Stromal cell of bone marrow (primary cell): ENCODE results near the gene SALL3.

Experiments used
- DNase-seq: peaks from one replicate; pipeline ENCODE4 v3.0.0-alpha.2; 2012; ENCODE audit warnings: low read depth

SALL3 gene

DNA sequence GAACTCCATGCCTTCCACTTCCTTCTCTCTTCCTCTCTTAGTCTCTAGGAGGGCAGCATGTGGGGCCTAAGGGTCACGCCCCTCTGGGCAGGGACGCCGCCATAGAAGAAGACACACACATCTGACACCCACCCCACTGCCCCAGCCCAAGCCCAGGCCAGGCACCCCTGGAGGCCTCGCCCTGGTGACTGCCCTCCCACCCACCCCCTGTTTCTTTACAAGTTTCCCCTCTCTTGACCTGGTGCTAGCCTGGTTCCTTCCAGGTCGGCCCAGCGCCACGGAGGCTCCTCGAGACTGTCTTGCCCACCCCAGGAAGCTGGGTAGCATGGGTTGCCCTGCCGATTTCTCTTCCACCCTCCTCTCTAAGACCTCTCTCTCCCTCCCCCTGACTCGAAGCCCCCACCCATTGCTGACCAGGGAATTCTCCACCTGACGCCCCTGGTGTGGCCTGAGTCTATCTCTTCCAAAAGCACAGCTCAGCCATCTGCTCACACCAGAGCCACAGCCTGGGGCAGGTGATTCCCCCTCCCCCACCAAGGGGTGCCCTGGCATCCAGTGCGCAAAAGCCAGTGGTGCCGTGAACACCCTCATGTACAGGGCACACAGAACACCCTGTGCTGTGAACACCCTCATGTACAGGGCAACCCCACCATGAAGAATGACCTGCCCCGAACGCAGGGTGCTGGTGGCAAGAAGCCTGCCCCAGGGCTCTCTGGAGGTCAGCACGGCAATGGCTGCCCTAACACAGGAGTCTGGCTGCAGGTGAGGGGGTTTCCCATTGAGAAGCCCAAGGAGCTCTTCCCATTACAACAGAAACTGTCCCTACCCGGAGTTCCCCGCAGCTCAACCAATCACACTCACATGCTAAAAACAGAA, 13.5 kb upstream of the SALL3 start:
- no peak for DNase-seq

DNA sequence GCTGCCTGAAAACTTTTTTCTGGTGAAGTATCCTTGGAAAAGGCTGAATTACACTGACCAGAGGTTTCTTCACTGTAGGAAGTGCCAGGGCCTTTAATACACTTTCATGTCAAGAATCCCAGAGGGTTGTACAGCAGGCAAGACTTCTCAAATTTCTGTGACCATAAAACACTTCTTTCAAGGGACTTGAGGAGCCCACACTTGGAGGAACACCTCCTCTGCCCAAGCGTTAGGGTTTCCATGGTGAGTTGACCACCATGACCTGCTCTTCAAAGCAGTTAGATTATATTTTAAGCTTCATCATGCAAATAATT, 12.9 kb upstream of the SALL3 start:
- no peak for DNase-seq

DNA sequence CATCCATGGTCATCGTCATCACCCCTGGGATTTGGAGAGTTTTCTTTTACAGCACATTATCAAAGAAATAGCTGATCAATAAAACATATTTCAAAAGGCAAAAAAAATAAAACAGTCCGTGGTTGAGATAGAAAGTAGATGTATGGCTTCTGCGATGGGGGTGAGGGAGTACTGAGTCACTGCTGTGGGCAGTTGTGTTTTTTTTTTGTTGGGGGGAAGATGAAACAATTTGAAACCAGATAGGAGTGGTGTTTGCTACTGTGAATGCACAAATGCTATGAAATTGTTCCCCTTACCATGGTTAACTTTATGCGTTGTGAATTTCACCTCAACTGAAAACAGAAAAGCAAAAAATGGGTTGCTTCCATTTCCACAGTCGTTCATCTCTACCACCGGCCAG, 11.9 kb upstream of the SALL3 start:
- DNase-seq, result no peak

DNA sequence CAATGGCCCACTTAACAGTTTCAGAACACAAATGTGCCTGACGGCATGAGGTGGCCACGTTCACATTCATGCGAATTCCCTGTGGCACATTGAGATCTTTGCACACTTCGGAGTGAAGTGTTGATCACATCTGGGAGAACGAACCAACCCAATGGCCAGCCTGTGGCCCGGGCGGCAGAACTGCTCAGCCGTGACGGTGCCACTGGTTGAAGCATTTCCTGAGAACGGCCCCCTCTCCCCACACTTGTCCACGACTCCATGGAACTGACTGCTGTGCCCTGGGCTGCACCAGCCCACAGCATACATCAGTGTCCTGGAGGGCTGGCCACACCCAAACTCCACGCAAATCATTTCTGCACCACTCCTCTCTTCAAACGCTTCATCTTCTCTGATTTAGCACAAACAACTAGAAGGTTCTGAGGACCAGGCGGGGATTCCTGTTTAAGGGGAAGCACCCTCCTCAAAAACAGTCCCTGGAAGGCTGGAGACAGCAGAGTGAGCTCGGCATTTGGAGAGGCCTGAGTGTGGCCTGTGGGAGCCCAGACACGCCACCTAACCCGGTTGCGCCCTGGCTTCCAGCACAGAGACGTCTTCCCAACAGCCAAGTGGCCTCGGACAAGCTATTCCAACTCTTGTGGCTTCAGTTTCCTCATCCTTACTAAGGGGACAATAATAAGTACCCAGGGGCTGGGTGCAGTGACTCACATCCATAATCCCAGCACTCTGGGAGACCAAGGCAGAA, 9.9 kb upstream of the SALL3 start:
- DNase-seq, result no peak

DNA sequence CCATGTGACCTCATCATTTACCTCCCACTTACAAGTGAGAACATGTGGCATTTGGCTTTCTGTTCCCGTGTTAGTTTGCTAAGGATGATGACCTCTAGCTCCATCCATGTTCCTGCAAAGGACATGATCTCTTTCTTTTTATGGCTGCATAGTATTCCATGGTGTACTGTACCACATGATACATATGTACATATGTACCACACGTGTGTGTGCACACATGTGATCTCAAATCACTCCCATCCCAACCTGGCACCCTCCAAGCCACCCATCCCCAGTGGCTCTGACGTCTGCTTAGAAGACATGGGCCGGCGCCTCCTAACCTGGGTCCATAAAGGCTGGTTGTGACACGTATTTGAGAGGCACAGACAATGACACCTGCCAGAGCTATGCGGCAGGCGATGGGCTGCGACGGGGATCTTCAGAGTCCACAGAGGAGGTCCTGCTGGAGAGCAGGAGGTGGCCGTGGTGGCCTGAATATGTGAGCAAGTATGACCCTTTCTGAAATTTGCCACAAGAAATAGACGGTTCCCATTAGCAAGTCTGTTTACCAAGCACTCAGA, 8.8 kb upstream of the SALL3 start:
- no peak for DNase-seq

DNA sequence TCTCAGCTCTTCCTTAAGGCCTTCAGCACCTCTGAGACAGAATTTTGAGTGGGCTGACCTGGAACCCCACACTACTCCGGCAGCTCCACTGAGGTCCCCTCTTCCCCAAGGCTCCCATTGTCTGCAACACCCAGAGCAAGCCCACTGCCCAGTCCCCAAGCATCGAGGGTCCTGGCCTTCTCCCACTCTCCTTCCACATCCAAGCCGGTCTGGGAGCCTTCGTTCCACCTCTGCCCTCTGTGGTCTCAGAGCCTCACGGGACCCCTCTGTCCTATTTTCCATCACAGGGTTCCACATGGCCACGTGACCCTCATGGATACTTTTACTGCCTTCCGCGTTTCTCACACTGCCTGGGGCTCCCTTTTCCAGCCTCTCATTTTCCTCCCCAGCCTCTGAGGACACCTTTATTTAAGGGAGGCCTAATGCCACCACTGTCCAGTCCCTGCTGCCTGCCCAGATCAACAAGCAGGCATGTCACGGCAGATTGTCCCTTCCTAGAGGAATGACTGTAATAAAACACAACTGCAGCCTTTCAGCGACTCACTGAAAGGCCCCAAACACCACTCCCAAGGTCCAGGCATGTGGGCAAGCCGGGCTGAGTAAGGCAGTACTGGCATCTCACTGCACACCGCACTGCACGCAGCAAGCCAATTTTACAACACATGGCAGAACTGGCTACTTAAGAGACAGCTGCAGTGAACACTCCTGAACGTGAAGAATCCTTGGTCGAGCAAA, 7.9 kb upstream of the SALL3 start:
- DNase-seq, result no peak

DNA sequence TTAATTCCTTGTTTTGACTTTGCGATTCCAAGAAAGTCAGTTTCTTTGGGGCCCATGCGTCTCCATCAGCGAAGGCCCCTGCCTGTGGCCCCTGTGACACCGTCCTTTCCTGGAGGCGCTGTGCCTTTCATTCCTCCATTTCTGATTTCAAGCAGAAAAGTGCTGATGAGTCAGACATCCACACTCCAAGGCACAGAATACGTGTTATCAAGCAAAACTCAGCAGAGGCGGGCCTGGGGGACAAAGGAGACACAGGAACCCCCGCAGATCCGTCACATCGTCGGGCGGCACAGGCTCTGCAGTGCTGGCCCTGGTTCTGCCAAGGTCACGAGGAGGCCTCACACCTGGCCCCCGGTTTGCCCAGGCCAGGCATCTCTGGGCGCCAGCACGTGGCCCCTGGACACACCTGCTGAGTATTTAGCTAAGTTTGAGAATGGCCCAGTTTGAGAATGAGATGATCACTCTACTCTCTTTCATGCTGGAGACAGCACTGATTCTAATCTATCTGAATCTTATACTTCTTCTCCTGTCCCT, 7.2 kb upstream of the SALL3 start:
- DNase-seq, result no peak

DNA sequence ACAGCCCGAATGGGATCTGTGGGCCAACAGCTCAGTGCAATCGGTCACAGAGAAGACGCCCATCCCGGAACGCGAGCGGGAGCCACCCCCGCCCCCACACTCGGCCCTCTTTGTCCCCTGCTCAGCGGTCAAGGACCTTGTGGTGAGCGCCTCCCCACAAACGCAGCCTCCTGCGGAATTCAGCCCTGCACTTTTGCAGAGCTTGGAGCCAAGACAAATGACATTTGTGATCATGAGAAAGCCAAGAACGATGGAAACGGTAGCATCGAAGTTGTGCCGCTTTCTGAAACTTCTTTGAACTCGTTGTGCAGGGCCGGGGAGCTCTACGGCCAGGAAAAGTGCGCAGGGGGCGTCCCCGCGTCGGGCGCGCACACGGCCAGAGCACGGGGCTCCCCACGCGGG, 6.7 kb upstream of the SALL3 start:
- DNase-seq, result no peak

DNA sequence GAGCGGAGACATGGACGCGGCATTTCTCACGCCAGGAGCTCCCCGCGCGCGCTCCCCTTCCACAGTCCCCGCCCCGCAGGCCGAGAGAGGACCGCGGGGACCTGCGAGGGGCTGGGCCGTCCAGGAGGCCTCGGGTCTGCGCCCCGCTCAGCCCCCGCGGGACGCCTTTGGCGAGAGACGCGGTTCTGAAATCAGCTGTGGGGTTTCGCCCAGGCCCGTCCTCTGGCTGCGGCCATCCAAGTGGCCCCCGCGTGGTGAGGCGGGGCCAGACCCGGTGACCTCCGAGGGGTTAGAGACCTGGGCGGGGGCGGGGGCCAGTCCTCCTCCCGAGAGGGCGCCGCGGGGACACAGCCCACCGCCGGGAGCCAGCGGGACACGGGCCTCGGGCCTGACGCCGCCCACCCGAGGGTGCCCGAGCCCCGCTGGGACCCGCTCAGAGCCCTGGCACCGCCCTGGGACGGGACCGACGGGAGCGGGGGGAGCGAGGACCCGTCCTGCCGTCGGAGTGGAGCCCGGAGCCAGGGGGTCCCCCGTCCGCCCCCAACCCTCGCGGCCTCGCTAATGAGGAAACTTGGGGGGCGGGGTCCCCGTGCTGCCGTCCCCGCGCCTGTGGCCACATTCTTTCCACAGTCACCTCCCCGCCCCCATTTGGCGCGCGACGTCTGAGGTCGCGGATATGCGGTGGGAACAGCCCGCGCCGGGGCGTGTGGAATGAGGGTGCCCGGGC, 6.1 kb upstream of the SALL3 start:
- no peak for DNase-seq

DNA sequence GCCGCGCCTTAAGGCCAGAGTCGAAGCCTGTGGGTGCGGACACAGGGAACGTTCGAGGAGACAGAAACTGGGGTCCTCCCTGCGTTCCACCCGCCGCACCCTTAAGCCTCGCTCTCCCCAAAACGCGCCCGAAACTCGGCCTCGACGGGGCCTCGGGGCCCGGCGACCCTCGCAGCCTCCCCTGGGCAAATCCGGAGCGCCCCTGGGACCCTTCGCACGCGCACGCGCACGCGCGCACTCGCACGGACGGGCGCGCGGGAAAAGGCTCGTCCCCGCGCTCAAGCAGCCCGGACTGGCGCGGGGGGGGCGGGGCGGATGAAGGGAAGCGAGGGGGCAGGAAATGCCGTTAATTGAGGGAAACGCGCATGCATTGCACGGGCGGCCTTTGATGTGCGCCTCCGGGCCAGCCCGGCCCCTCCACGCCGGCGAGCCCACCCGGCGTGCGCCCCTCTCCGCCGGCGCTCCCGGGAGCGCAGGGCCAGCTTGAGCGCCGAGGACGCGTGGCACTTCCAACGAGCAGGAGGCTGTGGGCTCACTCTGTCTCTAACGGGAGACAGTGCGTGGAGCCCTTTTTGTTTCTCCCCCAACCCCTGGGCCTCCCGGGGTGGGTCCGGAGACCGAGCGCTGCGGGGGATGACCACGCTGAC, 5.4 kb upstream of the SALL3 start:
- no peak for DNase-seq

DNA sequence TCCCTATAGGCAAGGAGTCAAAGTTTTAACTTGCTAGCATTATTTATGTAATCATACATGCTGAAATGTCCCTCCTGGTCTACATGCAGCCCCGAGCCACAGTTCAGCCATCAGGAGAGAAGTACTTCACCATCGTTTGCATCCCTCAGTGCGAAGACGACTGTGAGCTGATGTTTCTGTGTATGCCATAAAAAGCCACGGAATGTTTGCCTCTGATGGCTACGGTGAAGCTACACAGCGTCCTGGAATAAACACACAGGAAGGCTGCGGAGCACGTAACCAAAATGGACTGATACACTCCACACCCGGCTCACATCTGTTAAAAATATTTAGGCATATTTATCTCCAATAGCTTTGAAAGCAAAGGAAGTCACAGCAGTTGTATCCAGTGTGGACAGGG, 4.3 kb upstream of the SALL3 start:
- DNase-seq, result no peak

DNA sequence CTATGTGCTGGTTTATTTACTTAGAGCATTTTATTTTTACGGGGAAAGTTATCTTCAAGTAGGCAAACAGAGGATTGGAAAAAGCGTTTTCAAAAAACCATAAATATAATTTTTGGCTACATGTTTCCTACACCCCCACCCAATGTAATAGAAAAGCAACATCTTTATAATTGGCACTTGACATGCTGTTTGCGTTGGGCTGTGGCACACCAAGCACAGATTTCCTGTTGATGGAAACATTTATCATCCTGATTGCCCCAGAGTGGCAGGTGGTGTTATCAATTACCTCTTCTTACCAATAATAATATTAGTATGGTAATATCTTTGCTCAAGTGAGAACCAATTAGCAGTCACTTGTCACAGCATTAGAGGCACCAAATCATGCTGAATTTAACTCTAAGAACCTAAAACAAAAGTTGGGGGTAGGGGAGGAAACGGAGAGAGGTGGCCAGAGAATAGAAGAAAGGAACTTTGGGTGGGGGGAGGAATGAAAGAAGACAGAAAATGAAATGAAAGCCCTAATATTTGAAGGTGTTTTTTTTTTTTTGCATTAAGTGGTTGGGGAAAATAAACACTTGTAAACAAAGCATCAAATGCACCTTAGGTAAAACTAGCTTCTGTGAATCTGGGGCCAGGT, 3.8 kb upstream of the SALL3 start:
- no peak for DNase-seq

DNA sequence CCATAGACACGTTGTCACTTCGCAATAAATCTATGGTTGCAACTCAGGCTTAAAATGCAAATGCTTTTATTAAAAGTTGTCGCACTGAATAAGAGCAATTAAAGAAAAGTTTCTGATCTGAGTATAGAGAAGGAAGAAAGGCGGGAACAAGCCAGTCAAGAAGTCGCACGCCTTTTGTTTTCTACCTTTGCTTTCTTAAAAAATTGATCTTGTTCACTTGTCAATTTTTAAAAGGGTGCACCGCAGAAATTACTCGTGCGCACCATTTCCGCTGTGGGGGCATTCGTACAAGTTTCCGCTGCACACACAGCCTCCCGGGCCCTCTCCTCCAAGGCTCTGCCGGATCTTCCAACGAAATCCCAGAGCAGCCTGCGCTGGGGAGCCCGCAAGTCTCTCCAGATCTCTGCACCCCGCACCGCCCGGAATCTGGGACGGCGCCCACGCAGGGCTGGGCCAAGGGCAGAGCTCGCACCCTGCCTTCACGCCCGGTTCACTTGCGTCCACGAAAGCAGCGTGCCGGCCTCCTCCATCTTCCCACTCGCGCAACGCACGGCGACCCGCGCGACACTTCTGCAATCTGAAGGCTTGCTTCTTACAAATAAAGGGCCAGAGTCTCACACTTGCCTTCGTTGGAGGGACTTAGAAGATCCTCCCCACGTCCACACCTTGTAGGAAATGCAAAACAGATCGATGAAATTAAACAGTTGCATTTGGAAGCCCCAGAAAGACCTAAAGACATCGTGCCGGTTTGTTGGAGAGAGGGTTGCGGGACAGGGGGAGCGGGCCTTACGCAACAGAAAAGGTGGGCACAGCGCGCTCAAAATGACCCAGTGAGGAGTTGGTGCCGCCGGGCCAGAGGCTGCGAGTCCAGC, 2.6 kb upstream of the SALL3 start:
- no peak for DNase-seq

DNA sequence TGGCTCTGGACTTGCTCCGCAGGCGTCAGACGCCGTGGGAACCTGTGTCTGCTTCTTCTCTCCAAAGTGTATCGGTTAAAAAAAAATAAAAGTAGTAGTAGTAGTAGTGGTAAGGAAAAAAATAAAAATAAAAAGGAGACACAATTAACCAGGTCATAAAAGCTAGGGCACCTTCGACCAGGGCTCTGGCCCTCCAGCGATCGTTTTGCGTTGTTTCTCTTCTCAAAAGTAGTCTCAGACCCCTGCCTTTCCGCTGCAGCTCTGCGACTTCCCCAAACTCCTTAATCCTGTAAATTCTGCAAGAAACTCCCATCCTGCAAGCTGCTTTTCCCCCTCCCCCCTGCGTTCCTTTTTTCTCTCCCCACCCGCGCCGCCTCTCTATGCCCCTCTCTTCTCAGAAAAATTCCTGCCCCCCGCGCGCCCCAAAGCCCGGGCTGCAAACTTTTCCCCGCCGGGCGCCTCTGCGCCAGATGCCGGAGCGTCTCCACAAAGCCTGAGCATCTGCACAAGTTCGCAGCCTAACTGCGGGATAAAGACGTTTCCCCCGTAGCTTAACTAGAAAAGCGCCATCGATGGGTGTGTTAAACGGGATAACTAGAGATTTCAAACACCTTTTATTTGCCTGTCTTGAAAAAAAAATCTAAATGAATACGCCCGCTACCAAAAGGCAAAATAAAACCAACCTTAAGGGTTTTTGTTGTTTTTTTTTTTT, 1.8 kb upstream of the SALL3 start:
- DNase-seq, result no peak

DNA sequence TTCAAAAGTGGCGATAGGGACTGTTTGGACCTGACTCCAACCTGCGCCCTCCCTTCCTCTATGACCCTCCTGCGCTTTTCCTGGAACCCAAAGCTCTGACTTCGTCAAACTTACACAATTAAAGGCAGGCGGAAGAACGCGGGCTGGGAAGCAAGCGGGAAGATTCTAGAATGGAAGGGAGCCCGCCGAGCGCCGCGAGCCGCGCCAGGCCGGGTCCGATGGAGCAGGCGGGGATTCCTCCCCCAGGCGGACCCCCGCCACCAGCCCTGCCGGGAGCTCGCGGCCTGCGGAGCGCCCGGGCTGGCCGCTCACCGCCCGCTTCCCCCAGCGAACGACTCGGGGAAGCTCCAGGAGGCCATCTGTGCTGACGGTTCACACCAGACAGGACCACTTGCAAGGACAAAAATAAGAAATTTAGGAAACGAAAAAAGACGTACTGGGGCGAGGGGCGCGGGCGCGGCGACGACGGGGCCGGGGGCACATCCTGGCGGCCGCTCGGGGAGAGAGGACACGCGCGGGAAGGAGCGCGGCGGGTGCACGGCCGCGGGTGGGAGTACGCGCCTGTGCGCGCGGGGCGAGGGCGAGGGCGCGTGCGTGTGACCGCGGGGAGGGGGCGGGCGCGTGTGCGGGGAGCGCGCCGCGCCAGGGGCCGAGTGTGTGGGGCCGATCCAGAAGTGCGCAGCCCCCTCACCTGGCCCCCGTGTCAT, 1.1 kb upstream of the SALL3 start:
- DNase-seq, result no peak

DNA sequence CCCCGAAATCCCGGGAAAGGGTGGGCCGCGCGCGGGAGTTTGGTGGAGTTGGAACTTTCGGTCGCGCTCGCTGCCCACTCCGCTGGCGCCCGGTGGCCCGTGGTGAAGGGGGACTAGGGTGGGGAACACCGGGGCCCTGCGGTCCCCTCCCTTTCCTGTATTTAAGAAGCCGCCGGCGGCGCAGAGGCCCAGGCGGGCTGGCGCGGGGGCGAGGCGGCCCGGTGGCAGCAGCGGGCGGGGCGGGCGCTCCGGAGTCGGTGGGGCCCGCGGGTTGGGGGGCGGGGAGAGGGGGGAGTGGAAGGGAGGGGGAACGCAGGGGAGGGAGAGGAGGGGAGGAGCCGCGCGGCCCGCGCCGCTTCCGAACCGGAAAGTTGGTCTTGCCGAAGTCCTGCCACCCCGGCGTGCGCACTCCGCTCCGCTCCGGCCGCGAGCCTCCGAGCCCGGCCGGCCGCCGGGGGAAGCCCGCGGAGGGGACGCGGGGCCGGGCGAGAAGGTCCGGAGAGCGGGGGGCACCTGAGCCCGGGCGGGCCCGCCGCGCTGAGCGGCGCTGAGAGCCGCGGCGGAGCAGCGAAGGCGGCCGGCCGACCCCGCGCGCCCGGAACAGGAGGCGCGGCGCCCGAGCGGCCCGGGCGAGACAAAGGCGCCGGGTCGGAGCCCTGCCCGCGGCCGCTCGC, 425 bp upstream of the SALL3 start:
- DNase-seq, result no peak

DNA sequence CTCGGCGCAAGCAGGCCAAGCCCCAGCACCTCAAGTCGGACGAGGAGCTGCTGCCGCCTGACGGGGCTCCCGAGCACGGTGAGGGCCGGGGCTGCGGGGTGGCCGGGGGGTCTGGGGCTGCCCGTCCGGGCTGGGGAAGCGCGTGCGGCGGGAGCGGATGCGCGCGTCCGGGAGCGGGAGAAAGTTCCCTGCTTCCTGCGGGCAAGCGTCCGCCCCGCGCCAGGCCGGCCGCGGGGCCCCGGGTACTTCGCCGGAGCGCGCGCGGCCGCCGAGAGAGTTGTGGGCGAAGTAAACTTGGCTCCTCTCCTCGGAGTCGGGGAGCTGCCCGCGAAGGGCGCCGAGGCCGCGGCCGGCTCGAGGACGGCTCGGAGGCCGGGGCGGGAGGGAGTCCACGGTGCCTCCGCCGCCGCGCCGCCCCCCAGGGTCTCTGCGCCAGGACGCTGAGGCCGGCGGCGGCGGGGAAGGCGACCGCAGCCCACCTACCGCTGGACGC, 707 bp downstream of the SALL3 start:
- no peak for DNase-seq
